Neural cell (in vitro differentiated cells): ENCODE data around the gene HRC. TPM values are rescaled to one million over a fixed set of nuclear protein-coding genes. Genes with fewer than 3 reads are reported as not detected.

Experiments
- H2AFZ ChIP-seq: fragments of 200-600, 300-800 bp; sonication (generic), shearing (Covaris generic); 2 replicates; pipeline ENCODE4 v1.6.0; 2014; ENCODE audit warnings: low read depth, mild to moderate bottlenecking, antibody characterized with exemption, low read length, moderate library complexity
- H3F3A ChIP-seq: fragments of 200-600 bp; shearing (Covaris generic); 2 replicates; pipeline ENCODE4 v1.6.1; 2016; ENCODE audit warnings: mild to moderate bottlenecking, moderate library complexity, mixed read lengths, antibody characterized with exemption, low read length; ENCODE audit not compliant: insufficient read depth, poor library complexity, severe bottlenecking
- H3K27ac ChIP-seq: fragments of 200-600, 300-800 bp; sonication (generic), shearing (Covaris generic); 2 replicates; pipeline ENCODE4 v1.5.1; 2014; ENCODE audit warnings: mild to moderate bottlenecking, low read length, moderate library complexity
- H3K27me3 ChIP-seq: fragments of 300-800, 200-600 bp; sonication (generic), shearing (Covaris generic); 2 replicates; pipeline ENCODE4 v1.6.0; 2014; ENCODE audit warnings: mild to moderate bottlenecking, low read depth, low read length, moderate library complexity; ENCODE audit not compliant: insufficient read depth
- H3K36me3 ChIP-seq: fragments of 300-800, 200-600 bp; sonication (generic), shearing (Covaris generic); 2 replicates; pipeline ENCODE4 v1.5.1; 2014; ENCODE audit warnings: mild to moderate bottlenecking, antibody characterized with exemption, low read length, moderate library complexity; ENCODE audit not compliant: insufficient read depth
- H3K4me2 ChIP-seq: fragments of 300-800, 200-600 bp; sonication (generic), shearing (Covaris generic); 2 replicates; pipeline ENCODE4 v1.6.0; 2014; ENCODE audit warnings: mild to moderate bottlenecking, low read length
- H3K4me3 ChIP-seq: fragments of 300-800, 200-600 bp; sonication (generic), shearing (Covaris generic); 2 replicates; pipeline ENCODE4 v1.5.1; 2014; ENCODE audit warnings: mild to moderate bottlenecking, low read length, moderate library complexity
- H3K79me2 ChIP-seq: fragments of 200-600 bp; shearing (Covaris generic); replicated peaks from 2 replicates; pipeline ENCODE4 v1.6.0; 2014; ENCODE audit warnings: mild to moderate bottlenecking, low read length, moderate library complexity; ENCODE audit not compliant: insufficient read depth
- H3K9ac ChIP-seq: fragments of 300-800, 200-600 bp; sonication (generic), shearing (Covaris generic); 2 replicates; pipeline ENCODE4 v1.6.1; 2016; ENCODE audit warnings: mild to moderate bottlenecking, low read length, mixed read lengths
- H3K9me2 ChIP-seq: fragments of 200-600 bp; shearing (Covaris generic); 2 replicates; pipeline ENCODE4 v1.6.1; 2016; ENCODE audit warnings: mild to moderate bottlenecking, low read length, mixed read lengths; ENCODE audit not compliant: insufficient read depth
- H3K9me3 ChIP-seq: fragments of 200-600, 300-800 bp; sonication (generic), shearing (Covaris generic); 2 replicates; pipeline ENCODE4 v1.6.1; 2016; ENCODE audit warnings: mild to moderate bottlenecking, mixed run types, low read length, moderate library complexity, mixed read lengths
- H4K20me1 ChIP-seq: fragments of 200-600 bp; shearing (Covaris generic); 2 replicates; pipeline ENCODE4 v1.6.1; 2016; ENCODE audit warnings: mild to moderate bottlenecking, mixed run types; ENCODE audit not compliant: insufficient read depth
- EP300 ChIP-seq: fragments of 450-650 bp; conservative IDR thresholded peaks from 2 replicates; pipeline ENCODE4 v1.6.1; 2014; ENCODE audit warnings: antibody characterized with exemption, mild to moderate bottlenecking, moderate library complexity; ENCODE audit not compliant: poor library complexity, severe bottlenecking
- EZH2 ChIP-seq: fragments of 200-600, 300-800 bp; shearing (Covaris generic), sonication (generic); IDR thresholded peaks from 2 replicates; pipeline ENCODE4 v1.6.1; 2014; ENCODE audit warnings: antibody characterized with exemption, low read length, borderline replicate concordance, mild to moderate bottlenecking; ENCODE audit not compliant: insufficient read depth, poor library complexity, severe bottlenecking
- MXI1 ChIP-seq: fragments of 450-650 bp; conservative IDR thresholded peaks from 2 replicates; pipeline ENCODE4 v1.6.1; 2014; ENCODE audit warnings: antibody characterized with exemption, mild to moderate bottlenecking; ENCODE audit not compliant: poor library complexity, severe bottlenecking
- POLR2AphosphoS5 ChIP-seq: IDR thresholded peaks from 2 replicates; pipeline ENCODE4 v1.6.1; 2012
- RAD21 ChIP-seq: fragments of 450-650 bp; conservative IDR thresholded peaks from 2 replicates; pipeline ENCODE4 v1.6.1; 2014; ENCODE audit warnings: antibody characterized with exemption, mild to moderate bottlenecking, moderate library complexity
- SMC3 ChIP-seq: fragments of 450-650 bp; conservative IDR thresholded peaks from 2 replicates; pipeline ENCODE4 v1.6.1; 2014; ENCODE audit warnings: antibody characterized with exemption, mild to moderate bottlenecking, moderate library complexity; ENCODE audit not compliant: poor library complexity
- TAF1 ChIP-seq: IDR thresholded peaks from 2 replicates; pipeline ENCODE4 v1.6.1; 2012; ENCODE audit warnings: low read depth
- polyA plus RNA-seq: library from polyadenylated mRNA; depleted of rRNA; stranded (reverse); fragments of >200 nt; gene quantifications from 2 replicates; pipeline ENCODE4 v1.2.3, GENCODE V29; 2014
- TF ChIP-seq, protein P1 (sequence below): fragments of 450-650 bp; IDR thresholded peaks from 2 replicates; pipeline ENCODE4 v1.5.1; 2014; ENCODE audit warnings: antibody characterized with exemption, mild to moderate bottlenecking, moderate library complexity; ENCODE audit not compliant: poor library complexity, severe bottlenecking
- TF ChIP-seq, protein P2 (sequence below): IDR thresholded peaks from 2 replicates; pipeline ENCODE4 v1.6.1; 2012; ENCODE audit warnings: borderline replicate concordance

Gene HRC
- polyA plus RNA-seq, 1 donor from 2014 or later = not detected

DNA sequence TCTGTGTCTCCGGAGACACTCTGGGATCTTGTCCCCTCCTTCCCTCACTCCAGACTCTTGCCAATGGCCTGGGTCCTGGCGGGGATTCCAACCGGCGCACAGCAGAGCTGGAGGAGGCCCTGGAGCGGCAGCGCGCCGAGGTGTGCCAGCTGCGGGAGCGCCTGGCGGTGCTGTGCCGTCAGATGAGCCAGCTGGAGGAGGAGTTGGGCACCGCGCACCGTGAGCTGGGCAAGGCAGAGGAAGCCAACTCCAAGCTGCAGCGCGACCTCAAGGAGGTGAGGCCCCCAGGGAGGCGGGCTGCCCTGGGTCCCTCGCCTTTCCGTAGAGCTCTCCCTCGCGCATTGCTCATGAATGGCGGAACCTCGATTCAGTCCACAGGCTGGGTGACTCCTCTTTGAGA lies 24.9 kb downstream of the HRC start:
- H3F3A ChIP-seq = no peaks in the 10 kb centered on the region
- no peaks in the 10 kb centered on the region for H3K9me2 ChIP-seq
- H2AFZ ChIP-seq = no peak overlapping the region
- no peak for TF ChIP-seq TAF1
- TF ChIP-seq SMC3 = no peak
- TF ChIP-seq, protein P1, sequence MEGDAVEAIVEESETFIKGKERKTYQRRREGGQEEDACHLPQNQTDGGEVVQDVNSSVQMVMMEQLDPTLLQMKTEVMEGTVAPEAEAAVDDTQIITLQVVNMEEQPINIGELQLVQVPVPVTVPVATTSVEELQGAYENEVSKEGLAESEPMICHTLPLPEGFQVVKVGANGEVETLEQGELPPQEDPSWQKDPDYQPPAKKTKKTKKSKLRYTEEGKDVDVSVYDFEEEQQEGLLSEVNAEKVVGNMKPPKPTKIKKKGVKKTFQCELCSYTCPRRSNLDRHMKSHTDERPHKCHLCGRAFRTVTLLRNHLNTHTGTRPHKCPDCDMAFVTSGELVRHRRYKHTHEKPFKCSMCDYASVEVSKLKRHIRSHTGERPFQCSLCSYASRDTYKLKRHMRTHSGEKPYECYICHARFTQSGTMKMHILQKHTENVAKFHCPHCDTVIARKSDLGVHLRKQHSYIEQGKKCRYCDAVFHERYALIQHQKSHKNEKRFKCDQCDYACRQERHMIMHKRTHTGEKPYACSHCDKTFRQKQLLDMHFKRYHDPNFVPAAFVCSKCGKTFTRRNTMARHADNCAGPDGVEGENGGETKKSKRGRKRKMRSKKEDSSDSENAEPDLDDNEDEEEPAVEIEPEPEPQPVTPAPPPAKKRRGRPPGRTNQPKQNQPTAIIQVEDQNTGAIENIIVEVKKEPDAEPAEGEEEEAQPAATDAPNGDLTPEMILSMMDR = no peak
- no peak for TF ChIP-seq POLR2AphosphoS5
- no peak for TF ChIP-seq EZH2
- no peak for TF ChIP-seq MXI1
- TF ChIP-seq RAD21 = no peak
- TF ChIP-seq, protein P2, sequence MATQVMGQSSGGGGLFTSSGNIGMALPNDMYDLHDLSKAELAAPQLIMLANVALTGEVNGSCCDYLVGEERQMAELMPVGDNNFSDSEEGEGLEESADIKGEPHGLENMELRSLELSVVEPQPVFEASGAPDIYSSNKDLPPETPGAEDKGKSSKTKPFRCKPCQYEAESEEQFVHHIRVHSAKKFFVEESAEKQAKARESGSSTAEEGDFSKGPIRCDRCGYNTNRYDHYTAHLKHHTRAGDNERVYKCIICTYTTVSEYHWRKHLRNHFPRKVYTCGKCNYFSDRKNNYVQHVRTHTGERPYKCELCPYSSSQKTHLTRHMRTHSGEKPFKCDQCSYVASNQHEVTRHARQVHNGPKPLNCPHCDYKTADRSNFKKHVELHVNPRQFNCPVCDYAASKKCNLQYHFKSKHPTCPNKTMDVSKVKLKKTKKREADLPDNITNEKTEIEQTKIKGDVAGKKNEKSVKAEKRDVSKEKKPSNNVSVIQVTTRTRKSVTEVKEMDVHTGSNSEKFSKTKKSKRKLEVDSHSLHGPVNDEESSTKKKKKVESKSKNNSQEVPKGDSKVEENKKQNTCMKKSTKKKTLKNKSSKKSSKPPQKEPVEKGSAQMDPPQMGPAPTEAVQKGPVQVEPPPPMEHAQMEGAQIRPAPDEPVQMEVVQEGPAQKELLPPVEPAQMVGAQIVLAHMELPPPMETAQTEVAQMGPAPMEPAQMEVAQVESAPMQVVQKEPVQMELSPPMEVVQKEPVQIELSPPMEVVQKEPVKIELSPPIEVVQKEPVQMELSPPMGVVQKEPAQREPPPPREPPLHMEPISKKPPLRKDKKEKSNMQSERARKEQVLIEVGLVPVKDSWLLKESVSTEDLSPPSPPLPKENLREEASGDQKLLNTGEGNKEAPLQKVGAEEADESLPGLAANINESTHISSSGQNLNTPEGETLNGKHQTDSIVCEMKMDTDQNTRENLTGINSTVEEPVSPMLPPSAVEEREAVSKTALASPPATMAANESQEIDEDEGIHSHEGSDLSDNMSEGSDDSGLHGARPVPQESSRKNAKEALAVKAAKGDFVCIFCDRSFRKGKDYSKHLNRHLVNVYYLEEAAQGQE = no peak
- TF ChIP-seq EP300 = no peak
- no peaks in the 10 kb centered on the region for H3K27me3 ChIP-seq
- no peak overlapping the region for H3K4me2 ChIP-seq
- no peak overlapping the region for H3K27ac ChIP-seq
- no peaks in the 10 kb centered on the region for H4K20me1 ChIP-seq
- H3K79me2 ChIP-seq = no peaks in the 10 kb centered on the region
- no peaks in the 10 kb centered on the region for H3K9me3 ChIP-seq
- H3K36me3 ChIP-seq = peaks cover 11% of the 10 kb centered on the region
- H3K4me3 ChIP-seq = no peak overlapping the region
- H3K9ac ChIP-seq = no peak overlapping the region

DNA sequence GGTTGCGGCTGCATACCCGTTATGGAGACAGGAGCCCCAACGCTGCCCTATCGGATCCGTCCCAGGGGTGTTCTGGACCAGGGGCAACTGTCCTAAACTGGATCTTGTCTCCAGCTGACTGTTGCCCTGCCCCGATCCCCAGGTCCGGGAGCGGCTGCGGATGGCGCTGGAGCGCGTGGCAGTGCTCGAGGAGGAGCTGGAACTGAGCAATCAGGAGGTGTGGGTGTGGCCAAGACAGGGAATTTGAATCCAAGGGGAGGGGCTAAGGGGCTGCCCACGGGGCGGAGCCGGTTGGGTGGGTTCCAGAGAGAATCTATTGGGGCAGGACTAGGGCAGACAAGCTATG lies 26.0 kb downstream of the HRC start:
- Histone ChIP-seq H3K9me3 (no peaks in the 10 kb centered on the region), H3K36me3 (peaks cover 6% of the 10 kb centered on the region), H3K4me2 (no peak overlapping the region), H3K9ac (no peak overlapping the region), H2AFZ (no peak overlapping the region), H3K27me3 (no peaks in the 10 kb centered on the region), H4K20me1 (no peaks in the 10 kb centered on the region), H3K27ac (no peak overlapping the region), H3K9me2 (no peaks in the 10 kb centered on the region), H3K79me2 (no peaks in the 10 kb centered on the region), H3K4me3 (no peak overlapping the region), H3F3A (no peaks in the 10 kb centered on the region)
- TF ChIP-seq EZH2 = no peak
- TF ChIP-seq EP300 = no peak
- TF ChIP-seq, protein P1 = no peak
- TF ChIP-seq, protein P2 = no peak
- TF ChIP-seq TAF1 = no peak
- TF ChIP-seq POLR2AphosphoS5 = no peak
- no peak for TF ChIP-seq RAD21
- TF ChIP-seq MXI1 = no peak
- no peak for TF ChIP-seq SMC3
